HepG2 (cell line): ENCODE measurements around the gene MKRN2OS. TPM values are rescaled to one million over a fixed set of nuclear protein-coding genes. Genes with fewer than 3 reads are reported as not detected.

ENCODE experiments used
- ATAC-seq: fragments of 200-7000 bp; cut with Tn5 transposase; 3 replicates; pipeline ENCODE4 v1.9.1; 2020; ENCODE audit warnings: mild to moderate bottlenecking, moderate library complexity
- BruUV-seq: library from RNA; stranded (reverse); fragments of 400-500 nt; replicated peaks from 2 replicates; lab custom pipeline; 2021; lab: Mats Ljungman, UMichigan
- CTCF ChIA-PET: fragments of 300-600 bp; formaldehyde crosslinking; extraction: SDS; loops from one replicate; lab custom pipeline; 2021; ENCODE audit warnings: low total read pairs, inconsistent platforms, low intra/inter-chr PET ratio; lab: Yijun Ruan, JAX
- POLR2A ChIA-PET: fragments of 350-600 bp; sonication (Branson Sonifier 250); formaldehyde crosslinking; loops from one replicate; lab custom pipeline; 2020; ENCODE audit warnings: antibody characterized with exemption, inconsistent platforms; lab: Yijun Ruan, JAX
- DNase-seq: peaks from one replicate; pipeline ENCODE4 v3.0.0-alpha.2; 2015; ENCODE audit warnings: low spot score
- FAIRE-seq: peaks from 3 replicates; lab custom pipeline; 2011; peaks lifted over from hg19 to GRCh38; lab: Jason Lieb, UNC
- H2AFZ ChIP-seq: one replicate; pipeline ENCODE4 v1.6.1; 2011; ENCODE audit warnings: low read length, inconsistent platforms
- H3K27ac ChIP-seq: fragments of 300-600 bp; 3 replicates; pipeline ENCODE4 v1.8.0; 2011; ENCODE audit warnings: mixed run types, mild to moderate bottlenecking, mixed read lengths, low read length, inconsistent platforms; ENCODE audit not compliant: insufficient read depth; ENCODE audit errors: extremely low read length
- H3K27me3 ChIP-seq, 2 experiments: fragments of 200-600 bp in 1 of 2; 2 replicates in 1 of 2; 3 replicates in 1 of 2; pipeline versions ENCODE4 v1.6.0 to v1.8.0; 2011; ENCODE audit warnings: low read length in 2 of 2, mild to moderate bottlenecking in 2 of 2, moderate library complexity in 2 of 2, inconsistent platforms in 1 of 2; ENCODE audit not compliant: insufficient read depth in 2 of 2, control insufficient read depth in 1 of 2
- H3K36me3 ChIP-seq, 2 experiments: fragments of 200-600 bp in 1 of 2; replicated peaks in 1 of 2; 2 replicates in 1 of 2; 3 replicates in 1 of 2; pipeline versions ENCODE4 v1.5.1 to v1.8.0; 2011; ENCODE audit warnings: low read length in 2 of 2, inconsistent platforms in 1 of 2; ENCODE audit not compliant: insufficient read depth in 2 of 2, control insufficient read depth in 1 of 2
- H3K4me1 ChIP-seq: 2 replicates; pipeline ENCODE4 v1.5.1; 2012; ENCODE audit warnings: low read length, inconsistent platforms; ENCODE audit not compliant: insufficient read depth
- H3K4me2 ChIP-seq: 2 replicates; pipeline ENCODE4 v1.6.0; 2011; ENCODE audit warnings: low read depth, low read length, inconsistent platforms
- H3K4me3 ChIP-seq, 3 experiments: fragments of 200-600 bp in 1 of 3; sonication (generic), shearing (Covaris generic) in 1 of 3; replicated peaks in 1 of 3; 2 replicates each; pipeline ENCODE4 v1.5.1; 2011 to 2016; ENCODE audit warnings: low read length in 3 of 3, inconsistent platforms in 2 of 3, low read depth in 2 of 3, mild to moderate bottlenecking in 2 of 3, control low read depth in 1 of 3, mixed read lengths in 1 of 3; ENCODE audit not compliant: insufficient read depth in 1 of 3
- H3K79me2 ChIP-seq: one replicate; pipeline ENCODE4 v1.6.1; 2011; ENCODE audit warnings: low read length, inconsistent platforms; ENCODE audit not compliant: insufficient read depth
- H3K9ac ChIP-seq: 2 replicates; pipeline ENCODE4 v1.6.0; 2011; ENCODE audit warnings: mild to moderate bottlenecking, low read depth, low read length, inconsistent platforms; ENCODE audit not compliant: insufficient read depth
- H3K9me3 ChIP-seq: 2 replicates; pipeline ENCODE4 v1.5.1; 2012; ENCODE audit warnings: mild to moderate bottlenecking, low read length
- H4K20me1 ChIP-seq: 2 replicates; pipeline ENCODE4 v1.6.0; 2011; ENCODE audit warnings: inconsistent platforms, mild to moderate bottlenecking, low read length, moderate library complexity; ENCODE audit not compliant: insufficient read depth
- ATAD3A ChIP-seq: sonication (generic); formaldehyde crosslinking; IDR thresholded peaks from 2 replicates; pipeline ENCODE4 v1.4.0; 2020; ENCODE audit warnings: missing genetic modification reagents
- BRCA1 ChIP-seq: sonication (generic); formaldehyde crosslinking; IDR thresholded peaks from 2 replicates; pipeline ENCODE4 v1.4.0; 2020; ENCODE audit warnings: missing genetic modification reagents
- CAMTA2 ChIP-seq: sonication (generic); formaldehyde crosslinking; IDR thresholded peaks from 2 replicates; pipeline ENCODE4 v1.4.0; 2020; ENCODE audit warnings: mild to moderate bottlenecking, missing genetic modification reagents, borderline replicate concordance
- MEIS2 ChIP-seq: sonication (generic); formaldehyde crosslinking; IDR thresholded peaks from 2 replicates; pipeline ENCODE4 v1.9.0; 2021; ENCODE audit warnings: mild to moderate bottlenecking, missing genetic modification reagents
- MTF1 ChIP-seq: sonication (generic); formaldehyde crosslinking; IDR thresholded peaks from 2 replicates; pipeline ENCODE4 v1.5.0; 2020; ENCODE audit warnings: missing genetic modification reagents
- NFIC ChIP-seq: IDR thresholded peaks from 2 replicates; pipeline ENCODE4 v1.6.1; 2012; ENCODE audit warnings: mild to moderate bottlenecking, low read length, inconsistent platforms
- NRL ChIP-seq: sonication (generic); formaldehyde crosslinking; IDR thresholded peaks from 2 replicates; pipeline ENCODE4 v1.5.0; 2020; ENCODE audit warnings: missing genetic modification reagents, mild to moderate bottlenecking, moderate library complexity, borderline replicate concordance
- RNF2 ChIP-seq: fragments of 450-650 bp; conservative IDR thresholded peaks from 2 replicates; pipeline ENCODE4 v1.6.1; 2016; ENCODE audit warnings: low read depth
- SIN3B ChIP-seq: fragments of 150-350 bp; IDR thresholded peaks from 2 replicates; pipeline ENCODE4 v1.6.1; 2014; ENCODE audit warnings: low read length
- ZNF10 ChIP-seq: sonication (generic); formaldehyde crosslinking; IDR thresholded peaks from 2 replicates; pipeline ENCODE4 v1.4.0; 2020; ENCODE audit warnings: mild to moderate bottlenecking, low read depth, missing genetic modification reagents, borderline replicate concordance
- ZNF12 ChIP-seq: sonication (generic); formaldehyde crosslinking; IDR thresholded peaks from 2 replicates; pipeline ENCODE4 v1.5.0; 2020; ENCODE audit warnings: missing genetic modification reagents
- ZNF34 ChIP-seq: sonication (generic); formaldehyde crosslinking; IDR thresholded peaks from 2 replicates; pipeline ENCODE4 v1.4.0; 2020; ENCODE audit warnings: mild to moderate bottlenecking, missing genetic modification reagents, borderline replicate concordance
- ZNF709 ChIP-seq: sonication (generic); formaldehyde crosslinking; IDR thresholded peaks from 2 replicates; pipeline ENCODE4 v1.5.0; 2020; ENCODE audit warnings: mild to moderate bottlenecking, missing genetic modification reagents
- WGBS: methylation state at CpG from one replicate; pipeline ENCODE4 v1.1.6; 2017; ENCODE audit warnings: low lambda C conversion rate; 5-methylcytosine and 5-hydroxymethylcytosine counted together
- in situ Hi-C: cut with HindIII; loops from 2 replicates; pipeline ENCODE4 v1.10.0; 2017; ENCODE audit warnings: low pct_unique_long_range_greater_than_20kb; ENCODE audit not compliant: extremely low pct_ligation_motif_present
- intact Hi-C: fragments of 100-400 bp; cut with micrococcal nuclease; formaldehyde crosslinking; loops from one replicate; pipeline ENCODE4 v1.10.0; 2022; ENCODE audit not compliant: unreplicated experiment
- polyA plus RNA-seq, 8 experiments: library from polyadenylated mRNA; depleted of rRNA in 3 of 8; stranded (reverse) in 7 of 8; unstranded in 1 of 8; fragments of >200 nt; fragmentation: Illumina TruSeq in 4 of 8; extraction: Trizol in 4 of 8; gene quantifications; 2 replicates each; pipeline versions ENCODE4 v1.2.1 to v1.2.3, GENCODE V29; 2011 to 2016; ENCODE audit warnings: low read depth in 4 of 8, missing spikeins in 1 of 8, mixed read lengths in 1 of 8; ENCODE audit not compliant: insufficient read depth in 1 of 8
- total RNA-seq, 5 experiments: library from RNA; depleted of rRNA; stranded (reverse); fragments of >200 nt; fragmentation: Illumina TruSeq; extraction: Trizol; gene quantifications; 2 replicates each; pipeline ENCODE4 v1.2.3, GENCODE V29; 2016; ENCODE audit warnings: low read depth in 1 of 5
- TF ChIP-seq, protein P1 (sequence below): sonication (generic); formaldehyde crosslinking; IDR thresholded peaks from 2 replicates; pipeline ENCODE4 v1.5.1; 2020; ENCODE audit warnings: missing genetic modification reagents, mild to moderate bottlenecking, borderline replicate concordance
- TF ChIP-seq, protein P2 (sequence below): sonication (generic); formaldehyde crosslinking; IDR thresholded peaks from 2 replicates; pipeline ENCODE4 v1.5.0; 2020; ENCODE audit warnings: mild to moderate bottlenecking, missing genetic modification reagents, moderate library complexity
- TF ChIP-seq, protein P3 (sequence below): IDR thresholded peaks from 2 replicates; pipeline ENCODE4 v1.6.1; 2016; ENCODE audit warnings: missing biosample characterization, missing genetic modification reagents, low read depth
- TF ChIP-seq, protein P4 (sequence below): sonication (generic); formaldehyde crosslinking; IDR thresholded peaks from 2 replicates; pipeline ENCODE4; 2020; ENCODE audit warnings: missing genetic modification reagents, mild to moderate bottlenecking, borderline replicate concordance

Gene MKRN2OS
- total and polyA plus RNA-seq, 2 of the 13 experiments (the other 11 are each of a cell fraction or from before 2014, with no cell fraction given) = not detected

DNA sequence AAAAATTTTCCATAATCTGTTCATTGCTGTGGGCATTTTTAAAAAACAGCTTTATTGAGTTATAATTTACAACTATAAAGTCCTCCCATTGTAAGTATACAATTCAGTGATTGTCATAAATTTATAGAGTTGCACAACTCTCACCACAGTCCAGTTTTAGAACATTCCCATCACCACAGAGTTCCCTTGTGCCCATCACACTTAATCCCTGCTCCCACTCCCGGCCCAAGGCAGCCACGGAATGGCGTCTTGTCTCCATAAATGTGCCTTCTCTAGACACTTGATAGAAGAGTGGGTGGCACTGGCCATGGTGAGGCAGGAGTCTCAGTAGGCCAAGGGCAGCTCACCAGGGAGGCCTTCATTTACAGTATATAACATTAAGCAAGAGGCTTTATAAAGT, 54.8 kb downstream of the MKRN2OS start:
- no peak overlapping the region for H3K4me2 ChIP-seq
- in situ Hi-C loops = no loop called here
- BruUV-seq = no TSS peak
- no peak for FAIRE-seq
- no peak for ATAC-seq
- H3K9me3 ChIP-seq = no peaks in the 10 kb centered on the region
- H2AFZ ChIP-seq = no peak overlapping the region
- no peak overlapping the region for H3K27ac ChIP-seq
- H4K20me1 ChIP-seq = no peaks in the 10 kb centered on the region
- peaks cover 16% of the 10 kb centered on the region for H3K4me1 ChIP-seq
- peaks cover 9% of the 10 kb centered on the region for H3K79me2 ChIP-seq
- ChIA-PET CTCF (no interaction called here), POLR2A (no interaction called here)
- no peak overlapping the region for H3K9ac ChIP-seq
- intact Hi-C loops = no loop called here
- DNase-seq = no peak
- 98% methylated on average over 3 of the region's 3 CpGs for WGBS
- peaks cover 3 to 22% of the 10 kb centered on the region in 2 experiments; a peak in 4 of 5 replicates for H3K36me3 ChIP-seq
- no peaks in the 10 kb centered on the region for H3K27me3 ChIP-seq
- H3K4me3 ChIP-seq = no peak overlapping the region
- TF ChIP-seq, protein P1, sequence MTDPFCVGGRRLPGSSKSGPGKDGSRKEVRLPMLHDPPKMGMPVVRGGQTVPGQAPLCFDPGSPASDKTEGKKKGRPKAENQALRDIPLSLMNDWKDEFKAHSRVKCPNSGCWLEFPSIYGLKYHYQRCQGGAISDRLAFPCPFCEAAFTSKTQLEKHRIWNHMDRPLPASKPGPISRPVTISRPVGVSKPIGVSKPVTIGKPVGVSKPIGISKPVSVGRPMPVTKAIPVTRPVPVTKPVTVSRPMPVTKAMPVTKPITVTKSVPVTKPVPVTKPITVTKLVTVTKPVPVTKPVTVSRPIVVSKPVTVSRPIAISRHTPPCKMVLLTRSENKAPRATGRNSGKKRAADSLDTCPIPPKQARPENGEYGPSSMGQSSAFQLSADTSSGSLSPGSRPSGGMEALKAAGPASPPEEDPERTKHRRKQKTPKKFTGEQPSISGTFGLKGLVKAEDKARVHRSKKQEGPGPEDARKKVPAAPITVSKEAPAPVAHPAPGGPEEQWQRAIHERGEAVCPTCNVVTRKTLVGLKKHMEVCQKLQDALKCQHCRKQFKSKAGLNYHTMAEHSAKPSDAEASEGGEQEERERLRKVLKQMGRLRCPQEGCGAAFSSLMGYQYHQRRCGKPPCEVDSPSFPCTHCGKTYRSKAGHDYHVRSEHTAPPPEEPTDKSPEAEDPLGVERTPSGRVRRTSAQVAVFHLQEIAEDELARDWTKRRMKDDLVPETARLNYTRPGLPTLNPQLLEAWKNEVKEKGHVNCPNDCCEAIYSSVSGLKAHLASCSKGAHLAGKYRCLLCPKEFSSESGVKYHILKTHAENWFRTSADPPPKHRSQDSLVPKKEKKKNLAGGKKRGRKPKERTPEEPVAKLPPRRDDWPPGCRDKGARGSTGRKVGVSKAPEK (CRISPR knock-in tag) = no peak
- no peak for TF ChIP-seq ATAD3A (CRISPR knock-in tag)
- TF ChIP-seq, protein P2, sequence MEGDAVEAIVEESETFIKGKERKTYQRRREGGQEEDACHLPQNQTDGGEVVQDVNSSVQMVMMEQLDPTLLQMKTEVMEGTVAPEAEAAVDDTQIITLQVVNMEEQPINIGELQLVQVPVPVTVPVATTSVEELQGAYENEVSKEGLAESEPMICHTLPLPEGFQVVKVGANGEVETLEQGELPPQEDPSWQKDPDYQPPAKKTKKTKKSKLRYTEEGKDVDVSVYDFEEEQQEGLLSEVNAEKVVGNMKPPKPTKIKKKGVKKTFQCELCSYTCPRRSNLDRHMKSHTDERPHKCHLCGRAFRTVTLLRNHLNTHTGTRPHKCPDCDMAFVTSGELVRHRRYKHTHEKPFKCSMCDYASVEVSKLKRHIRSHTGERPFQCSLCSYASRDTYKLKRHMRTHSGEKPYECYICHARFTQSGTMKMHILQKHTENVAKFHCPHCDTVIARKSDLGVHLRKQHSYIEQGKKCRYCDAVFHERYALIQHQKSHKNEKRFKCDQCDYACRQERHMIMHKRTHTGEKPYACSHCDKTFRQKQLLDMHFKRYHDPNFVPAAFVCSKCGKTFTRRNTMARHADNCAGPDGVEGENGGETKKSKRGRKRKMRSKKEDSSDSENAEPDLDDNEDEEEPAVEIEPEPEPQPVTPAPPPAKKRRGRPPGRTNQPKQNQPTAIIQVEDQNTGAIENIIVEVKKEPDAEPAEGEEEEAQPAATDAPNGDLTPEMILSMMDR (CRISPR knock-in tag) = no peak
- TF ChIP-seq BRCA1 (CRISPR knock-in tag) = no peak
- no peak for TF ChIP-seq ZNF12 (CRISPR knock-in tag)
- TF ChIP-seq, protein P3, sequence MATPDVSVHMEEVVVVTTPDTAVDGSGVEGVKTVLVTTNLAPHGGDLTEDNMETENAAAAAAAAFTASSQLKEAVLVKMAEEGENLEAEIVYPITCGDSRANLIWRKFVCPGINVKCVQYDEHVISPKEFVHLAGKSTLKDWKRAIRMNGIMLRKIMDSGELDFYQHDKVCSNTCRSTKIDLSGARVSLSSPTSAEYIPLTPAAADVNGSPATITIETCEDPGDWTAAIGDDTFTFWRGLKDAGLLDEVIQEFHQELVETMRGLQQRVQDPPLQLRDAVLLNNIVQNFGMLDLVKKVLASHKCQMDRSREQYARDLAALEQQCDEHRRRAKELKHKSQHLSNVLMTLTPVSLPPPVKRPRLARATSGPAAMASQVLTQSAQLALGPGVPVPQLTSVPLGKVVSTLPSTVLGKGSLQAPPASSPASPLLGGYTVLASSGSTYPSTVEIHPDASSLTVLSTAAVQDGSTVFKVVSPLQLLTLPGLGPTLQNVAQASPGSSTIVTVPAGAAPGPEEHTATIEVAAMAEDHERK = no peak
- no peak for TF ChIP-seq SIN3B
- no peak for TF ChIP-seq ZNF34 (CRISPR knock-in tag)
- no peak for TF ChIP-seq NRL (CRISPR knock-in tag)
- TF ChIP-seq, protein P4, sequence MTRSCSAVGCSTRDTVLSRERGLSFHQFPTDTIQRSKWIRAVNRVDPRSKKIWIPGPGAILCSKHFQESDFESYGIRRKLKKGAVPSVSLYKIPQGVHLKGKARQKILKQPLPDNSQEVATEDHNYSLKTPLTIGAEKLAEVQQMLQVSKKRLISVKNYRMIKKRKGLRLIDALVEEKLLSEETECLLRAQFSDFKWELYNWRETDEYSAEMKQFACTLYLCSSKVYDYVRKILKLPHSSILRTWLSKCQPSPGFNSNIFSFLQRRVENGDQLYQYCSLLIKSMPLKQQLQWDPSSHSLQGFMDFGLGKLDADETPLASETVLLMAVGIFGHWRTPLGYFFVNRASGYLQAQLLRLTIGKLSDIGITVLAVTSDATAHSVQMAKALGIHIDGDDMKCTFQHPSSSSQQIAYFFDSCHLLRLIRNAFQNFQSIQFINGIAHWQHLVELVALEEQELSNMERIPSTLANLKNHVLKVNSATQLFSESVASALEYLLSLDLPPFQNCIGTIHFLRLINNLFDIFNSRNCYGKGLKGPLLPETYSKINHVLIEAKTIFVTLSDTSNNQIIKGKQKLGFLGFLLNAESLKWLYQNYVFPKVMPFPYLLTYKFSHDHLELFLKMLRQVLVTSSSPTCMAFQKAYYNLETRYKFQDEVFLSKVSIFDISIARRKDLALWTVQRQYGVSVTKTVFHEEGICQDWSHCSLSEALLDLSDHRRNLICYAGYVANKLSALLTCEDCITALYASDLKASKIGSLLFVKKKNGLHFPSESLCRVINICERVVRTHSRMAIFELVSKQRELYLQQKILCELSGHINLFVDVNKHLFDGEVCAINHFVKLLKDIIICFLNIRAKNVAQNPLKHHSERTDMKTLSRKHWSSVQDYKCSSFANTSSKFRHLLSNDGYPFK (CRISPR knock-in tag) = no peak
- TF ChIP-seq ZNF709 (CRISPR knock-in tag) = no peak
- TF ChIP-seq MEIS2 (CRISPR knock-in tag) = no peak
- no peak for TF ChIP-seq ZNF10 (CRISPR knock-in tag)
- TF ChIP-seq MTF1 (CRISPR knock-in tag) = no peak
- no peak for TF ChIP-seq RNF2
- TF ChIP-seq NFIC = no peak
- TF ChIP-seq CAMTA2 = no peak
